Epithelial cell of proximal tubule (primary cell): ENCODE results near the gene SLC35A1. TPM values are rescaled to one million over a fixed set of nuclear protein-coding genes. Genes with fewer than 3 reads are reported as not detected.

Experiments used
- DNase-seq: peaks from one replicate; pipeline ENCODE4 v3.0.0-alpha.2; 2011; ENCODE audit warnings: low read depth
- H3K4me3 ChIP-seq: 2 replicates; pipeline ENCODE4 v1.5.1; 2011; ENCODE audit warnings: low read depth, mild to moderate bottlenecking, low read length
- total RNA-seq: library from RNA; depleted of rRNA; stranded (reverse); fragments of >200 nt; gene quantifications from 2 replicates; pipeline ENCODE4 v1.2.3, GENCODE V29; 2015
- TF ChIP-seq, protein P1 (sequence below): conservative IDR thresholded peaks from 2 replicates; pipeline ENCODE4 v1.5.1; 2012; ENCODE audit warnings: low read depth, mild to moderate bottlenecking, low read length

The SLC35A1 gene
- total RNA-seq, 1 donor from 2014 or later: 9.5 TPM

DNA sequence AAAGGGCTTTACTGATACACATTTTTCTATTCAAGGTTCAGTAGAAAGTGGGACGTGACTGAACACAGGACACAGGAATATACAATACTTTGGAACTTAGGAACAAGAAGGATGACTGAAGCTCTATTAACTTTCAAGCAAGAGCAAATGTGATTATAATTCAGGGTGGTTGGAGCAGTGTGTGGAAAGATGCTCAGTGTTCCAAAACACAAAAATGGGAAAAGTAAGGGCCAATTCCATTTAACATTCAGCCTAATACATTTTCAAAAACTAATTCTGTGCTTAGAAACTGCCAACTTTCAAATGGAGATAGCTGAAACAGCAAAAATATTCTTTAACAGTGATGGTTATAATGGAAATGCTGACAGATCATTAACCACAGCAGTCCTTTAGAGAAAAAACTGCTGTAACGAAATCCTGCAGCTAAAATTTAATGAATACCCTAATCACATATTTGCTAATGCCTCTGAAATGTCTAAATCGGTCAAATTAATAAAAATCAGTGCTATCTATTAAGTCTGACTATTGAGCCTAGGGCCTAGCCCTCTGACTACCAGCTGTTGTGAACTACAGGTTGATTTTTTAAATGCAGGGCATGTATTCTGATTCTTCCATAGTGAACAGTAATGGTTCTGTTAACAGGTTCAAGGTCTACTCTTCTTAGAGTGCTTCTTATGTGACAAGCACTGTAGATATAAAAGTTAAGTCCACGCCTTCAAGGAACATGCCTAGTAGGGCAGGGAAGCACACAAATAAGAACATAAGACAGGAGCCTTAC is 71.1 kb downstream of the SLC35A1 start:
- TF ChIP-seq, protein P1, sequence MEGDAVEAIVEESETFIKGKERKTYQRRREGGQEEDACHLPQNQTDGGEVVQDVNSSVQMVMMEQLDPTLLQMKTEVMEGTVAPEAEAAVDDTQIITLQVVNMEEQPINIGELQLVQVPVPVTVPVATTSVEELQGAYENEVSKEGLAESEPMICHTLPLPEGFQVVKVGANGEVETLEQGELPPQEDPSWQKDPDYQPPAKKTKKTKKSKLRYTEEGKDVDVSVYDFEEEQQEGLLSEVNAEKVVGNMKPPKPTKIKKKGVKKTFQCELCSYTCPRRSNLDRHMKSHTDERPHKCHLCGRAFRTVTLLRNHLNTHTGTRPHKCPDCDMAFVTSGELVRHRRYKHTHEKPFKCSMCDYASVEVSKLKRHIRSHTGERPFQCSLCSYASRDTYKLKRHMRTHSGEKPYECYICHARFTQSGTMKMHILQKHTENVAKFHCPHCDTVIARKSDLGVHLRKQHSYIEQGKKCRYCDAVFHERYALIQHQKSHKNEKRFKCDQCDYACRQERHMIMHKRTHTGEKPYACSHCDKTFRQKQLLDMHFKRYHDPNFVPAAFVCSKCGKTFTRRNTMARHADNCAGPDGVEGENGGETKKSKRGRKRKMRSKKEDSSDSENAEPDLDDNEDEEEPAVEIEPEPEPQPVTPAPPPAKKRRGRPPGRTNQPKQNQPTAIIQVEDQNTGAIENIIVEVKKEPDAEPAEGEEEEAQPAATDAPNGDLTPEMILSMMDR: no peak
- no peak overlapping the region for H3K4me3 ChIP-seq
- no peak for DNase-seq

DNA sequence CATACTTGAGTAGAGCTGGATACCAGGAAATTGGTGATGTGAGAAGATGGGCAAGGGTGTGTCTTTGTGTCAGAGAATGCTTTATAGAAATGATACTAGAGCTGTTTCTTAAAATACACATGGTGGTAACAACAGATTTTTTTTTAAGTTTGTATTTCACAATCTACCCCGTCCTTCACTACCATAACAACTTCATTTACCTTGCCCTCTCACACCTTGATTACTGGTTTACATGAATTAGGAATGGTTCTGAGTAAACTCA is 71.6 kb downstream of the SLC35A1 start:
- no peak overlapping the region for H3K4me3 ChIP-seq
- TF ChIP-seq, protein P1: no peak
- no peak for DNase-seq

DNA sequence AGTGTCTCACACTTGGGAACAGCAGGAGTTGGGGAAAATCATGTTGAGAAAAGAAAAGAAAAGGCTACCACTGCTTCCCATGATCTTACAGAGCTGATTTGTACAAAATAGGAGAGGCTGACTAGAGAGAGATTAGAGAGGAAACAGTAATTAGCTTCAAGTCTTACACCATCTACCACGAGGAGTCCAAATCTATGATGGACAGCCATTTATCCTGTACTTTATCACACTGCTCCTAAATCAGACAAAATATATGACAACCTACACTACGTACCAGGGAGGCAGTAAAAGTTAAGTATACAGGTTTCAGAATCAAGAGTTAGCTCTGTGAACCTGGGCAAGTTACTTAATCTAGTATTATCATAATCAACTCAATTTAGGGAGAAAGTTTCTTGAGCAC is 79.0 kb downstream of the SLC35A1 start:
- TF ChIP-seq, protein P1: no peak
- H3K4me3 ChIP-seq: no peak overlapping the region
- no peak for DNase-seq

DNA sequence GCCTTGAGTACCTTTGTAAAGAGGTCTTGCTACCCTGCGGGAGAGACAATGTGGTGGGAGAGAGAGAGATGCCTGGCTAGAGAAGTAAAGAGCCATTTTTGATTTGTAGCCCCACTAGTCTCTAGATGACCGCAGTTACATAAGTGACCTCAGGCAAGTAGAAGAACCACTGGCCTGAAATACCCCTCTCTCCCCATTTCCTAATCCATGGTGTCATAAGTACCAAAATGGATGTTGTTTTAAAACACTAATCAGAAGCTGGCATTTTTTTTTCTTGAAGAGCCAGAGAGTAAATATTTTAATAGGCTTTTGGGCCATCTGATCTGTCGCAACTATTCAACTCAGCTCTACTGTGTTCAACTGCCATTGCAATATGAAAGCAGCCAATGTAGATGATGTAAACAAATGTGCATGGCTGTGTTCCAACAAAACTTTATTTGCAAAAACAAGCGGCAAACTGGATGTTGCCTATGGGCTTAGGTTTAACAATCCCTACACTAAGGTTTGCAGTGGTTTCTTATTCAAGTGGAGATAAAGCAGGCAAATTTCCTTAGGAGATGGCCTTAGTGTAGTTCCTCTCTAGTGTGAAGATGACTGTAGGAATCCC is 80.5 kb downstream of the SLC35A1 start:
- no peak overlapping the region for H3K4me3 ChIP-seq
- no peak for DNase-seq
- TF ChIP-seq, protein P1: no peak

DNA sequence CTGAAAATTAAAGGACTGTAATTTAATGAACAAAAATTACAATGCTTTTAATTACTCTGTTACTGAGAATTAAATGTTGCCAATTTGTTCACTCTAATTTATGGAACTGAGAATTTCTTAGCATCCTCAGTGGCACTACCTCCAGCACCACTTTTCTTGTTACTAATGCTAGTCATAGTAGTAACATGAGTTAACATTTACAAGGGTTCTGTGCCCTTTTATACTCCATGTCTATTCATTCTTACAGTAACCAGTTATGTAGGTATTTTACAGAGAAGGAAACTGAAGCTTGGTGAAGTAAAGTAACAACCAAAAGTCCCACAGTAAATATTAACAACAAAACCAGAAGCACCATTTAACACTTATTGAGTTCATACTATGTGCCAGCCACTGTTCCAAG is 82.7 kb downstream of the SLC35A1 start:
- TF ChIP-seq, protein P1: no peak
- H3K4me3 ChIP-seq: no peak overlapping the region
- no peak for DNase-seq

DNA sequence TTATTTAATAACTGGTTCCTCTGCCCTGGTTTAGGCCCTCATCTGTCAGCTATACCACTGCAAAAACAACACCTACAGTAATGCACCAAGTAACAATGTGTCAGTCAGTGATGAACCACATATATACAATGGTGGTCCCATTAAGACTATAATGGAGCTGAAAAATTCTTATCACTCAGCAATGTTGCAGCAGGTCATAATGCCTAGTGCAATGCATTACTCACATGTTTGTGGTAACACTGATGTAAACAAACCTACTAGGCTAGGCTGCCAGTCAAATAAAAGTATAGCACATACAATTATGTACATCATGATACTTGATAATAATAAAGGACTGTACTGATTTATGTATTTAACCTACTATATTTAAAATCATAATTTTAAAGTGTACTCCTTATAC is 85.7 kb downstream of the SLC35A1 start:
- no peak overlapping the region for H3K4me3 ChIP-seq
- DNase-seq: no peak
- TF ChIP-seq, protein P1: no peak

DNA sequence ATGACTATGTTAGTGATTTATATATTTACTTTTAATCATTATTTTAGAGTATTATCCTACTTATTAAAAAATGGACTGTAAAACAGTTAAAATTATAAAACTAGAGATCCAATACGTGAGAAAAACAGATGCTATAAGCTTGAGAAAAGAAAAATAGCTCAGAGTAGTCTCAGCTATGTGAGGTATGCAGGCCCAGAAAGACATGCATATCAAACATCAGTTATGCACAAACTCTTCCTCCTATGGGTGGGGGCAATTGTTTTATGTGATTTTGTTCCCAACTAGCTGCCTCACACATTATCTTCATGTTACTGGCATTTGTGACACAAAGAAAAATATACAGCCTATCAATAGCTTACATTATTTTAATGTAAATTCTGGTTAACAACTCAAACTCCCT is 88.2 kb downstream of the SLC35A1 start:
- H3K4me3 ChIP-seq: no peak overlapping the region
- no peak for DNase-seq
- TF ChIP-seq, protein P1: no peak
